HCT116 (cell line): ENCODE measurements around the gene HSBP1. TPM values are rescaled to one million over a fixed set of nuclear protein-coding genes. Genes with fewer than 3 reads are reported as not detected.

ENCODE experiments used
- ATAC-seq: fragments of 200-7000 bp; cut with Tn5 transposase; 2 replicates; pipeline ENCODE4 v1.9.1; 2020; ENCODE audit warnings: mild to moderate bottlenecking, moderate library complexity
- BruUV-seq: library from RNA; stranded (reverse); fragments of 400-500 nt; replicated peaks from 2 replicates; lab custom pipeline; 2021; lab: Mats Ljungman, UMichigan
- CTCF ChIA-PET: fragments of 300-600 bp; sonication (Branson Sonifier 250); formaldehyde crosslinking; loops from one replicate; lab custom pipeline; 2021; ENCODE audit warnings: antibody characterized with exemption; lab: Charles Lee
- POLR2A ChIA-PET: fragments of 300-600, 350-600 bp; sonication (Branson Sonifier 250); formaldehyde crosslinking; loops from one replicate; lab custom pipeline; 2021; ENCODE audit warnings: antibody characterized with exemption; lab: Charles Lee
- RAD21 ChIA-PET, 2 experiments: fragments of 300-600 bp; sonication (Branson Sonifier 250); formaldehyde crosslinking; loops; one replicate each; lab custom pipeline; 2023; ENCODE audit warnings: low total read pairs in 2 of 2; ENCODE audit not compliant: uncharacterized antibody in 2 of 2, unreplicated experiment in 2 of 2, low non-redundant PET in 1 of 2; lab: Charles Lee
- DNase-seq: peaks from one replicate; pipeline ENCODE4 v3.0.0-alpha.2; 2010; ENCODE audit warnings: low read depth, low spot score
- H2AFZ ChIP-seq: fragments of 200-600 bp; shearing (Covaris generic), sonication (generic); 2 replicates; pipeline ENCODE4 v1.6.1; 2017; ENCODE audit warnings: low read depth, mixed run types, mixed read lengths, antibody characterized with exemption, low read length; ENCODE audit not compliant: poor library complexity, severe bottlenecking
- H3K27ac ChIP-seq: 2 replicates; pipeline ENCODE4 v1.5.1; 2012; ENCODE audit warnings: low read depth, low read length
- H3K27me3 ChIP-seq: fragments of 200-600 bp; sonication (generic); 2 replicates; pipeline ENCODE4 v1.6.1; 2016; ENCODE audit warnings: mixed run types, low read length, mixed read lengths; ENCODE audit not compliant: insufficient read depth
- H3K36me3 ChIP-seq, 2 experiments: fragments of 200-500 bp in 1 of 2; fragments of 200-600 bp in 1 of 2; sonication (Bioruptor generic) in 1 of 2; sonication (generic) in 1 of 2; 2 replicates each; pipeline versions ENCODE4 v1.5.1 to v1.6.1; 2014 to 2016; ENCODE audit warnings: low read length in 2 of 2, inconsistent platforms in 1 of 2, mixed read lengths in 1 of 2, mixed run types in 1 of 2; ENCODE audit not compliant: insufficient read depth in 2 of 2, control insufficient read depth in 1 of 2
- H3K4me1 ChIP-seq, 2 experiments: fragments of 200-600 bp in 1 of 2; sonication (generic) in 1 of 2; 2 replicates each; pipeline versions ENCODE4 v1.5.1 to v1.6.1; 2012 to 2017; ENCODE audit warnings: low read length in 2 of 2, inconsistent platforms in 1 of 2, mild to moderate bottlenecking in 1 of 2, mixed read lengths in 1 of 2, mixed run types in 1 of 2, moderate library complexity in 1 of 2; ENCODE audit not compliant: insufficient read depth in 2 of 2, control insufficient read depth in 1 of 2
- H3K4me2 ChIP-seq: fragments of 200-600 bp; sonication (generic); 2 replicates; pipeline ENCODE4 v1.6.1; 2017; ENCODE audit warnings: mixed run types, low read length, mixed read lengths
- H3K4me3 ChIP-seq, 2 experiments: fragments of 200-600 bp in 1 of 2; sonication (generic) in 1 of 2; replicated peaks in 1 of 2; 2 replicates each; pipeline ENCODE4 v1.5.1; 2011 to 2016; ENCODE audit warnings: low read length in 2 of 2, control low read depth in 1 of 2, low read depth in 1 of 2, mild to moderate bottlenecking in 1 of 2, mixed read lengths in 1 of 2, mixed run types in 1 of 2
- H3K79me2 ChIP-seq: fragments of 200-600 bp; sonication (generic); 2 replicates; pipeline ENCODE4 v1.6.1; 2017; ENCODE audit warnings: mild to moderate bottlenecking, mixed run types, low read length, moderate library complexity, mixed read lengths; ENCODE audit not compliant: insufficient read depth
- H3K9ac ChIP-seq: fragments of 200-600 bp; sonication (generic); 2 replicates; pipeline ENCODE4 v1.6.1; 2016; ENCODE audit warnings: low read length, mixed read lengths
- H3K9me2 ChIP-seq: fragments of 200-600 bp; sonication (generic), shearing (Covaris generic); 2 replicates; pipeline ENCODE4 v1.6.1; 2017; ENCODE audit warnings: mixed run types, mild to moderate bottlenecking, moderate library complexity; ENCODE audit not compliant: insufficient read depth
- H3K9me3 ChIP-seq, 2 experiments: fragments of 200-500 bp in 1 of 2; fragments of 200-600 bp in 1 of 2; sonication (Bioruptor generic) in 1 of 2; sonication (generic) in 1 of 2; 2 replicates each; pipeline ENCODE4 v1.6.1; 2014 to 2017; ENCODE audit warnings: low read length in 2 of 2, mixed read lengths in 2 of 2, inconsistent platforms in 1 of 2, low read depth in 1 of 2, mild to moderate bottlenecking in 1 of 2, mixed run types in 1 of 2, moderate library complexity in 1 of 2; ENCODE audit not compliant: control insufficient read depth in 1 of 2, insufficient read depth in 1 of 2
- H4K20me1 ChIP-seq: fragments of 200-600 bp; sonication (generic), shearing (Covaris generic); 2 replicates; pipeline ENCODE4 v1.6.1; 2017; ENCODE audit warnings: mixed run types, mild to moderate bottlenecking, moderate library complexity; ENCODE audit not compliant: insufficient read depth
- ATF3 ChIP-seq: IDR thresholded peaks from 2 replicates; pipeline ENCODE4 v1.6.1; 2012
- CBX3 ChIP-seq: IDR thresholded peaks from 2 replicates; pipeline ENCODE4 v1.6.1; 2012; ENCODE audit warnings: low read depth
- CEBPB ChIP-seq: IDR thresholded peaks from 2 replicates; pipeline ENCODE4 v1.6.1; 2012; ENCODE audit warnings: low read depth
- ELF1 ChIP-seq: IDR thresholded peaks from 2 replicates; pipeline ENCODE4 v1.6.1; 2012; ENCODE audit warnings: low read depth, borderline replicate concordance
- EZH2 ChIP-seq: fragments of 200-600 bp; sonication (generic); IDR thresholded peaks from 2 replicates; pipeline ENCODE4 v1.6.1; 2017; ENCODE audit warnings: antibody characterized with exemption, mixed run types
- EZH2phosphoT487 ChIP-seq: fragments of 200-600 bp; IDR thresholded peaks from 2 replicates; pipeline ENCODE4 v1.6.1; 2018; ENCODE audit warnings: antibody characterized with exemption, borderline replicate concordance
- FOSL1 ChIP-seq: IDR thresholded peaks from 2 replicates; pipeline ENCODE4 v1.6.1; 2012; ENCODE audit warnings: low read depth
- JUND ChIP-seq: IDR thresholded peaks from 2 replicates; pipeline ENCODE4 v1.6.1; 2012
- POLR2A ChIP-seq: IDR thresholded peaks from 2 replicates; pipeline ENCODE4 v1.7.0; 2011; ENCODE audit warnings: borderline replicate concordance; ENCODE audit not compliant: insufficient read depth, insufficient read length; ENCODE audit errors: extremely low read depth
- POLR2AphosphoS5 ChIP-seq: IDR thresholded peaks from 2 replicates; pipeline ENCODE4 v1.6.1; 2011; ENCODE audit warnings: mild to moderate bottlenecking, low read depth, low read length, moderate library complexity
- RAD21 ChIP-seq: IDR thresholded peaks from 2 replicates; pipeline ENCODE4 v1.6.1; 2012; ENCODE audit warnings: low read depth, mild to moderate bottlenecking
- SIN3A ChIP-seq: IDR thresholded peaks from 2 replicates; pipeline ENCODE4 v1.6.1; 2012; ENCODE audit warnings: low read depth
- SRF ChIP-seq: IDR thresholded peaks from 2 replicates; pipeline ENCODE4 v1.6.1; 2012; ENCODE audit warnings: low read depth
- YY1 ChIP-seq: IDR thresholded peaks from 2 replicates; pipeline ENCODE4 v1.6.1; 2011; ENCODE audit warnings: low read length, low read depth, moderate library complexity, mild to moderate bottlenecking; ENCODE audit not compliant: insufficient replicate concordance; ENCODE audit errors: extremely low read depth
- ZFX ChIP-seq: fragments of 450-650 bp; IDR thresholded peaks from 2 replicates; pipeline ENCODE4 v1.6.1; 2017
- ZNF274 ChIP-seq: fragments of 200-500 bp; sonication (Bioruptor generic); IDR thresholded peaks from 2 replicates; pipeline ENCODE4 v1.6.1; 2014; ENCODE audit warnings: mild to moderate bottlenecking, low read depth, low read length, inconsistent platforms
- intact Hi-C: fragments of 100-400 bp; cut with micrococcal nuclease; formaldehyde crosslinking; loops from 2 replicates; pipeline ENCODE4 v1.10.0; 2022
- total RNA-seq: library from RNA; stranded (reverse); gene quantifications from one replicate; pipeline ENCODE4 v1.2.1, GENCODE V29; 2021; ENCODE audit not compliant: unreplicated experiment
- TF ChIP-seq, protein P1 (sequence below), 3 experiments: fragments of 200-600 bp in 1 of 3; sonication (generic) in 1 of 3; IDR thresholded peaks in 2 of 3; conservative IDR thresholded peaks in 1 of 3; 2 replicates each; pipeline ENCODE4 v1.5.1; 2012 to 2017; ENCODE audit warnings: low read depth in 2 of 3, low read length in 2 of 3, antibody characterized with exemption in 1 of 3, borderline replicate concordance in 1 of 3, control low read depth in 1 of 3, mild to moderate bottlenecking in 1 of 3, mixed read lengths in 1 of 3, mixed run types in 1 of 3, moderate library complexity in 1 of 3; ENCODE audit not compliant: insufficient read depth in 1 of 3
- TF ChIP-seq, protein P2 (sequence below): IDR thresholded peaks from 2 replicates; pipeline ENCODE4 v1.6.1; 2012; ENCODE audit warnings: low read depth

Gene HSBP1
- total RNA-seq, 1 experiment from 2014 or later: 270 TPM

- POLR2A ChIA-PET: no interaction called here
- no peak for ATAC-seq
- TF ChIP-seq SRF: no peak
- no peak for TF ChIP-seq YY1
- TF ChIP-seq SIN3A: no peak
- TF ChIP-seq, protein P1, sequence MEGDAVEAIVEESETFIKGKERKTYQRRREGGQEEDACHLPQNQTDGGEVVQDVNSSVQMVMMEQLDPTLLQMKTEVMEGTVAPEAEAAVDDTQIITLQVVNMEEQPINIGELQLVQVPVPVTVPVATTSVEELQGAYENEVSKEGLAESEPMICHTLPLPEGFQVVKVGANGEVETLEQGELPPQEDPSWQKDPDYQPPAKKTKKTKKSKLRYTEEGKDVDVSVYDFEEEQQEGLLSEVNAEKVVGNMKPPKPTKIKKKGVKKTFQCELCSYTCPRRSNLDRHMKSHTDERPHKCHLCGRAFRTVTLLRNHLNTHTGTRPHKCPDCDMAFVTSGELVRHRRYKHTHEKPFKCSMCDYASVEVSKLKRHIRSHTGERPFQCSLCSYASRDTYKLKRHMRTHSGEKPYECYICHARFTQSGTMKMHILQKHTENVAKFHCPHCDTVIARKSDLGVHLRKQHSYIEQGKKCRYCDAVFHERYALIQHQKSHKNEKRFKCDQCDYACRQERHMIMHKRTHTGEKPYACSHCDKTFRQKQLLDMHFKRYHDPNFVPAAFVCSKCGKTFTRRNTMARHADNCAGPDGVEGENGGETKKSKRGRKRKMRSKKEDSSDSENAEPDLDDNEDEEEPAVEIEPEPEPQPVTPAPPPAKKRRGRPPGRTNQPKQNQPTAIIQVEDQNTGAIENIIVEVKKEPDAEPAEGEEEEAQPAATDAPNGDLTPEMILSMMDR (IDR thresholded peaks at IDR 0.05 in 2 of 3, conservative IDR thresholded peaks at IDR 0.05 in 1 of 3; ENCODE audit: borderline replicate concordance in 1 of 3, insufficient read depth in 1 of 3, low read depth in 2 of 3, low read length in 2 of 3): no peak
- no peak for TF ChIP-seq RAD21
- TF ChIP-seq ZNF274: no peak
- Histone ChIP-seq H3K4me1 (peaks cover 9 to 13% of the 10 kb centered on the region in 2 experiments), H3K9me3 (no peaks in the 10 kb centered on the region; a peak in 1 of 4 replicates), H3K4me3 (no peak overlapping the region), H4K20me1 (no peaks in the 10 kb centered on the region), H3K4me2 (no peak overlapping the region), H3K27me3 (no peaks in the 10 kb centered on the region), H3K9me2 (no peaks in the 10 kb centered on the region), H3K36me3 (no peaks in the 10 kb centered on the region), H3K9ac (no peak overlapping the region), H2AFZ (no peak overlapping the region), H3K27ac (no peak overlapping the region), H3K79me2 (no peaks in the 10 kb centered on the region)
- CTCF ChIA-PET: no interaction called here
- no peak for DNase-seq
- RAD21 ChIA-PET: no interaction called here
- no TSS peak for BruUV-seq
- intact Hi-C loops: no loop called here
These were observed 30.4 kb downstream of the HSBP1 start for GRCh38 chr16:83838151-83838550.

- RAD21 ChIA-PET: no interaction called here
- TF ChIP-seq, protein P2, sequence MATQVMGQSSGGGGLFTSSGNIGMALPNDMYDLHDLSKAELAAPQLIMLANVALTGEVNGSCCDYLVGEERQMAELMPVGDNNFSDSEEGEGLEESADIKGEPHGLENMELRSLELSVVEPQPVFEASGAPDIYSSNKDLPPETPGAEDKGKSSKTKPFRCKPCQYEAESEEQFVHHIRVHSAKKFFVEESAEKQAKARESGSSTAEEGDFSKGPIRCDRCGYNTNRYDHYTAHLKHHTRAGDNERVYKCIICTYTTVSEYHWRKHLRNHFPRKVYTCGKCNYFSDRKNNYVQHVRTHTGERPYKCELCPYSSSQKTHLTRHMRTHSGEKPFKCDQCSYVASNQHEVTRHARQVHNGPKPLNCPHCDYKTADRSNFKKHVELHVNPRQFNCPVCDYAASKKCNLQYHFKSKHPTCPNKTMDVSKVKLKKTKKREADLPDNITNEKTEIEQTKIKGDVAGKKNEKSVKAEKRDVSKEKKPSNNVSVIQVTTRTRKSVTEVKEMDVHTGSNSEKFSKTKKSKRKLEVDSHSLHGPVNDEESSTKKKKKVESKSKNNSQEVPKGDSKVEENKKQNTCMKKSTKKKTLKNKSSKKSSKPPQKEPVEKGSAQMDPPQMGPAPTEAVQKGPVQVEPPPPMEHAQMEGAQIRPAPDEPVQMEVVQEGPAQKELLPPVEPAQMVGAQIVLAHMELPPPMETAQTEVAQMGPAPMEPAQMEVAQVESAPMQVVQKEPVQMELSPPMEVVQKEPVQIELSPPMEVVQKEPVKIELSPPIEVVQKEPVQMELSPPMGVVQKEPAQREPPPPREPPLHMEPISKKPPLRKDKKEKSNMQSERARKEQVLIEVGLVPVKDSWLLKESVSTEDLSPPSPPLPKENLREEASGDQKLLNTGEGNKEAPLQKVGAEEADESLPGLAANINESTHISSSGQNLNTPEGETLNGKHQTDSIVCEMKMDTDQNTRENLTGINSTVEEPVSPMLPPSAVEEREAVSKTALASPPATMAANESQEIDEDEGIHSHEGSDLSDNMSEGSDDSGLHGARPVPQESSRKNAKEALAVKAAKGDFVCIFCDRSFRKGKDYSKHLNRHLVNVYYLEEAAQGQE: no peak
- TF ChIP-seq EZH2 (no peak), ATF3 (no peak), SIN3A (no peak), JUND (no peak), CEBPB (no peak), POLR2A (no peak), ZFX (no peak), CBX3 (no peak), EZH2phosphoT487 (no peak), POLR2AphosphoS5 (no peak), FOSL1 (no peak), ELF1 (no peak)
These were observed 31.8 kb downstream of the HSBP1 start for GRCh38 chr16:83839561-83839960.

More at GRCh38 chr16:83839561-83839960, 31.8 kb downstream of the HSBP1 start:
- Histone ChIP-seq H3K4me1 (peaks cover 9 to 13% of the 10 kb centered on the region in 2 experiments), H2AFZ (no peak overlapping the region), H3K27me3 (no peaks in the 10 kb centered on the region), H3K79me2 (no peaks in the 10 kb centered on the region), H4K20me1 (no peaks in the 10 kb centered on the region), H3K4me3 (no peak overlapping the region), H3K9me2 (no peaks in the 10 kb centered on the region), H3K27ac (no peak overlapping the region), H3K36me3 (no peaks in the 10 kb centered on the region), H3K9me3 (no peaks in the 10 kb centered on the region; a peak in 1 of 4 replicates), H3K9ac (no peak overlapping the region), H3K4me2 (no peak overlapping the region)
- no TSS peak for BruUV-seq
- intact Hi-C loops: no loop called here
- CTCF ChIA-PET: no interaction called here
- ATAC-seq (no peak), DNase-seq (no peak)
- POLR2A ChIA-PET: no interaction called here
